Keratinocyte (primary cell): ENCODE measurements around the gene GRWD1. TPM values are rescaled to one million over a fixed set of nuclear protein-coding genes. Genes with fewer than 3 reads are reported as not detected.

Experiments
- DNase-seq: peaks from one replicate; pipeline ENCODE4 v3.0.0-alpha.2; 2011; ENCODE audit warnings: low read depth, missing footprints, low spot score
- FAIRE-seq: peaks from 2 replicates; lab custom pipeline; 2011; peaks lifted over from hg19 to GRCh38; lab: Jason Lieb, UNC
- H2AFZ ChIP-seq: 2 replicates; pipeline ENCODE4 v1.6.0; 2012; ENCODE audit warnings: low read length, control low read depth, inconsistent platforms; ENCODE audit not compliant: control insufficient read depth
- H3K27ac ChIP-seq: 2 replicates; pipeline ENCODE4 v1.5.1; 2011; ENCODE audit warnings: low read length; ENCODE audit not compliant: control insufficient read depth, insufficient read depth
- H3K27me3 ChIP-seq: 3 replicates; pipeline ENCODE4 v1.6.0; 2011; ENCODE audit warnings: low read length; ENCODE audit not compliant: control insufficient read depth, insufficient read depth; ENCODE audit errors: extremely low read depth
- H3K36me3 ChIP-seq, 2 experiments: 2 replicates in 1 of 2; 3 replicates in 1 of 2; pipeline ENCODE4 v1.5.1; 2011; ENCODE audit warnings: low read length in 2 of 2, mild to moderate bottlenecking in 1 of 2; ENCODE audit not compliant: control insufficient read depth in 2 of 2, insufficient read depth in 2 of 2; ENCODE audit errors: extremely low read depth in 1 of 2
- H3K4me1 ChIP-seq: 3 replicates; pipeline ENCODE4 v1.5.1; 2011; ENCODE audit warnings: low read length; ENCODE audit not compliant: control insufficient read depth, insufficient read depth; ENCODE audit errors: extremely low read depth
- H3K4me2 ChIP-seq: 3 replicates; pipeline ENCODE4 v1.6.0; 2011; ENCODE audit warnings: low read depth, low read length; ENCODE audit not compliant: control insufficient read depth, insufficient read depth; ENCODE audit errors: extremely low read depth
- H3K4me3 ChIP-seq, 3 experiments: fragments of 200-600 bp in 1 of 3; sonication (generic) in 1 of 3; 2 replicates in 2 of 3; 3 replicates in 1 of 3; pipeline ENCODE4 v1.5.1; 2011 to 2016; ENCODE audit warnings: low read length in 3 of 3, mild to moderate bottlenecking in 3 of 3, control low read depth in 2 of 3, inconsistent platforms in 1 of 3, low read depth in 1 of 3, mixed read lengths in 1 of 3, mixed run types in 1 of 3, moderate library complexity in 1 of 3; ENCODE audit not compliant: control insufficient read depth in 2 of 3, insufficient read depth in 2 of 3; ENCODE audit errors: extremely low read depth in 1 of 3
- H3K79me2 ChIP-seq: 2 replicates; pipeline ENCODE4 v1.6.0; 2012; ENCODE audit warnings: low read length; ENCODE audit not compliant: control insufficient read depth, insufficient read depth
- H3K9ac ChIP-seq: 3 replicates; pipeline ENCODE4 v1.6.0; 2011; ENCODE audit warnings: low read length; ENCODE audit not compliant: control insufficient read depth, insufficient read depth; ENCODE audit errors: extremely low read depth
- H3K9me1 ChIP-seq: 3 replicates; pipeline ENCODE4 v1.6.0; 2011; ENCODE audit warnings: low read length; ENCODE audit not compliant: control insufficient read depth, insufficient read depth; ENCODE audit errors: extremely low read depth
- H3K9me3 ChIP-seq: 2 replicates; pipeline ENCODE4 v1.5.1; 2012; ENCODE audit warnings: low read depth, low read length; ENCODE audit not compliant: control insufficient read depth
- H4K20me1 ChIP-seq: 3 replicates; pipeline ENCODE4 v1.6.0; 2011; ENCODE audit warnings: low read length; ENCODE audit not compliant: control insufficient read depth, insufficient read depth; ENCODE audit errors: extremely low read depth
- EZH2 ChIP-seq: IDR thresholded peaks from one replicate; pipeline ENCODE4 v1.6.1; 2012; ENCODE audit warnings: inconsistent platforms, mild to moderate bottlenecking, low read length, moderate library complexity
- dilution Hi-C: fragments of 300-500 bp; cut with MboI; formaldehyde crosslinking; loops from one replicate; pipeline ENCODE4 v1.7.0; 2020; ENCODE audit warnings: low sequenced_read_pairs; ENCODE audit not compliant: extremely low pct_ligation_motif_present
- polyA plus RNA-seq, 5 experiments: library from polyadenylated mRNA; depleted of rRNA in 3 of 5; stranded (reverse) in 3 of 5; stranded (forward) in 1 of 5; unstranded in 1 of 5; fragments of >200 nt; gene quantifications; 1 replicate in 1 of 5; 2 replicates in 3 of 5; 3 replicates in 1 of 5; pipeline versions ENCODE4 v1.2.1 to v1.2.3, GENCODE V29; 2011 to 2012; ENCODE audit warnings: missing spikeins in 2 of 5, low read depth in 1 of 5, low replicate concordance in 1 of 5
- TF ChIP-seq, protein P1 (sequence below), 3 experiments: IDR thresholded peaks in 1 of 3; conservative IDR thresholded peaks in 1 of 3; optimal IDR thresholded peaks in 1 of 3; 2 replicates in 2 of 3; 3 replicates in 1 of 3; pipeline versions ENCODE3 to v1.5.1; 2011; ENCODE audit warnings: low read length in 3 of 3, mild to moderate bottlenecking in 3 of 3, moderate library complexity in 2 of 3, control low read depth in 1 of 3, inconsistent platforms in 1 of 3; ENCODE audit not compliant: insufficient read depth in 2 of 3; ENCODE audit errors: extremely low read depth in 1 of 3

Gene GRWD1
- polyA plus RNA-seq, 1 donor (not counting 4 experiments of a cell fraction or from before 2014, with no cell fraction given), result 26.1 TPM

DNA sequence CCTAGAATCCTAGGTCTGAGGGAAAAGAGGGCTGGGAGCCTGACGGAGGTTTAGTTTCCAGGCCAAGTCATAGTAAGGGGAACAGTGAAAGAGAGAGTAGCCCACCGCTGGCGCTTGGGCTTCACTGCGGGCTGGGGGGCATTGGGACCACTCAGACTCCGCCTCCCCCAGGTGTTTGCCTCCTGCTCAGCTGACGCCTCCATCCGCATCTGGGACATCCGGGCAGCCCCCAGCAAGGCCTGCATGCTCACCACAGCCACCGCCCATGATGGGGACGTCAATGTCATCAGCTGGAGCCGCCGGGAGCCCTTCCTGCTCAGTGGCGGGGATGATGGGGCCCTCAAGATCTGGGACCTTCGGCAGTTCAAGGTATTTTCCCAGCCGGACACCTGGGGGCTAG is 5.1 kb downstream of the GRWD1 start:
- H3K79me2 ChIP-seq, result peaks cover 42% of the 10 kb centered on the region
- H4K20me1 ChIP-seq, result peaks cover 3% of the 10 kb centered on the region
- no peak overlapping the region for H3K9ac ChIP-seq
- FAIRE-seq, result no peak
- no peak overlapping the region for H3K4me3 ChIP-seq
- H2AFZ ChIP-seq, result no peak overlapping the region
- no peak overlapping the region for H3K27ac ChIP-seq
- no peaks in the 10 kb centered on the region for H3K27me3 ChIP-seq
- TF ChIP-seq EZH2, result no peak
- TF ChIP-seq, protein P1, sequence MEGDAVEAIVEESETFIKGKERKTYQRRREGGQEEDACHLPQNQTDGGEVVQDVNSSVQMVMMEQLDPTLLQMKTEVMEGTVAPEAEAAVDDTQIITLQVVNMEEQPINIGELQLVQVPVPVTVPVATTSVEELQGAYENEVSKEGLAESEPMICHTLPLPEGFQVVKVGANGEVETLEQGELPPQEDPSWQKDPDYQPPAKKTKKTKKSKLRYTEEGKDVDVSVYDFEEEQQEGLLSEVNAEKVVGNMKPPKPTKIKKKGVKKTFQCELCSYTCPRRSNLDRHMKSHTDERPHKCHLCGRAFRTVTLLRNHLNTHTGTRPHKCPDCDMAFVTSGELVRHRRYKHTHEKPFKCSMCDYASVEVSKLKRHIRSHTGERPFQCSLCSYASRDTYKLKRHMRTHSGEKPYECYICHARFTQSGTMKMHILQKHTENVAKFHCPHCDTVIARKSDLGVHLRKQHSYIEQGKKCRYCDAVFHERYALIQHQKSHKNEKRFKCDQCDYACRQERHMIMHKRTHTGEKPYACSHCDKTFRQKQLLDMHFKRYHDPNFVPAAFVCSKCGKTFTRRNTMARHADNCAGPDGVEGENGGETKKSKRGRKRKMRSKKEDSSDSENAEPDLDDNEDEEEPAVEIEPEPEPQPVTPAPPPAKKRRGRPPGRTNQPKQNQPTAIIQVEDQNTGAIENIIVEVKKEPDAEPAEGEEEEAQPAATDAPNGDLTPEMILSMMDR (optimal IDR thresholded peaks at IDR 0.05 in 1 of 3, IDR thresholded peaks at IDR 0.05 in 1 of 3, conservative IDR thresholded peaks at IDR 0.05 in 1 of 3; ENCODE audit: extremely low read depth in 1 of 3, insufficient read depth in 2 of 3, low read length in 3 of 3), result no peak
- DNase-seq, result no peak
- dilution Hi-C loops, result no loop called here
- H3K4me1 ChIP-seq, result peaks cover 4% of the 10 kb centered on the region
- H3K36me3 ChIP-seq, result peaks cover 35 to 52% of the 10 kb centered on the region in 2 experiments
- no peak overlapping the region for H3K4me2 ChIP-seq
- H3K9me3 ChIP-seq, result no peaks in the 10 kb centered on the region
- no peaks in the 10 kb centered on the region for H3K9me1 ChIP-seq

- no peak overlapping the region for H2AFZ ChIP-seq
- no peak for FAIRE-seq
- H3K27me3 ChIP-seq, result no peaks in the 10 kb centered on the region
- H3K9me3 ChIP-seq, result no peaks in the 10 kb centered on the region
- no peak overlapping the region for H3K27ac ChIP-seq
- no peak for TF ChIP-seq EZH2
- TF ChIP-seq, protein P1 (optimal IDR thresholded peaks at IDR 0.05 in 1 of 3, IDR thresholded peaks at IDR 0.05 in 1 of 3, conservative IDR thresholded peaks at IDR 0.05 in 1 of 3; ENCODE audit: extremely low read depth in 1 of 3, insufficient read depth in 2 of 3, low read length in 3 of 3), result no peak
- peaks cover 43 to 57% of the 10 kb centered on the region in 2 experiments for H3K36me3 ChIP-seq
- H3K9ac ChIP-seq, result no peak overlapping the region
- H4K20me1 ChIP-seq, result peaks cover 3% of the 10 kb centered on the region
- no peak overlapping the region for H3K4me3 ChIP-seq
- dilution Hi-C loops, result no loop called here
- H3K9me1 ChIP-seq, result no peaks in the 10 kb centered on the region
- peaks cover under 1% of the 10 kb centered on the region for H3K4me1 ChIP-seq
- DNase-seq, result no peak
- no peak overlapping the region for H3K4me2 ChIP-seq
- peaks cover 34% of the 10 kb centered on the region for H3K79me2 ChIP-seq
Observed at GRCh38 chr19:48451624-48452023, 5.8 kb downstream of the GRWD1 start.
